AG20443 (cell line): Measurements from ENCODE around the gene PAPLN.
"Not testable (repeated sequence)": the region's sequence is repeated elsewhere in the genome, so short reads cannot be mapped to it uniquely, and the experiment has no call there.

Source experiments
- DNase-seq: peaks from one replicate; pipeline ENCODE4 v3.0.0; 2012; ENCODE audit warnings: low spot score, mixed read lengths

Gene PAPLN

GRCh38 chr14:73290279-73290678, 53.0 kb downstream of the PAPLN start:
- no peak for DNase-seq

GRCh38 chr14:73293782-73294781, 56.8 kb downstream of the PAPLN start:
- DNase-seq, result no peak

- DNase-seq, result peak; percentile 37
These were observed 58.0 kb downstream of the PAPLN start for GRCh38 chr14:73295198-73295796.

- DNase-seq, result no peak
These were observed 68.2 kb downstream of the PAPLN start for GRCh38 chr14:73305499-73305898.

GRCh38 chr14:73307261-73307660, 70.0 kb downstream of the PAPLN start:
- DNase-seq, result no peak

GRCh38 chr14:73309207-73309606, 71.9 kb downstream of the PAPLN start:
- not testable (repeated sequence) for DNase-seq

- no peak for DNase-seq
These were observed 74.4 kb downstream of the PAPLN start for GRCh38 chr14:73311708-73312030.

- DNase-seq, result no peak
These were observed 75.4 kb downstream of the PAPLN start for GRCh38 chr14:73312687-73313086.

- DNase-seq, result no peak
These were observed 75.8 kb downstream of the PAPLN start for GRCh38 chr14:73313151-73313550.

GRCh38 chr14:73323896-73324399, 86.6 kb downstream of the PAPLN start:
- no peak for DNase-seq
